Activated naive CD8-positive, alpha-beta T cell (primary cell): ENCODE results near the gene CLDN4.
"Not testable (repeated sequence)": the region's sequence is repeated elsewhere in the genome, so short reads cannot be mapped to it uniquely, and the experiment has no call there.

Experiments used
- H3K27ac Mint-ChIP-seq: one replicate; pipeline ENCODE4 v1.8.0; 2021; ENCODE audit warnings: mixed read lengths
- H3K27me3 Mint-ChIP-seq: one replicate; pipeline ENCODE4 v1.8.0; 2021; ENCODE audit warnings: mixed read lengths
- H3K36me3 Mint-ChIP-seq: one replicate; pipeline ENCODE4 v1.8.0; 2021; ENCODE audit warnings: mixed read lengths
- H3K4me1 Mint-ChIP-seq: one replicate; pipeline ENCODE4 v1.8.0; 2021; ENCODE audit warnings: low read depth, mixed read lengths
- H3K4me3 Mint-ChIP-seq: one replicate; pipeline ENCODE4 v1.8.0; 2021; ENCODE audit warnings: mild to moderate bottlenecking, mixed read lengths
- H3K9me3 Mint-ChIP-seq: one replicate; pipeline ENCODE4 v1.8.0; 2021; ENCODE audit warnings: low read depth, mixed read lengths

Gene CLDN4, protein sequence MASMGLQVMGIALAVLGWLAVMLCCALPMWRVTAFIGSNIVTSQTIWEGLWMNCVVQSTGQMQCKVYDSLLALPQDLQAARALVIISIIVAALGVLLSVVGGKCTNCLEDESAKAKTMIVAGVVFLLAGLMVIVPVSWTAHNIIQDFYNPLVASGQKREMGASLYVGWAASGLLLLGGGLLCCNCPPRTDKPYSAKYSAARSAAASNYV

DNA sequence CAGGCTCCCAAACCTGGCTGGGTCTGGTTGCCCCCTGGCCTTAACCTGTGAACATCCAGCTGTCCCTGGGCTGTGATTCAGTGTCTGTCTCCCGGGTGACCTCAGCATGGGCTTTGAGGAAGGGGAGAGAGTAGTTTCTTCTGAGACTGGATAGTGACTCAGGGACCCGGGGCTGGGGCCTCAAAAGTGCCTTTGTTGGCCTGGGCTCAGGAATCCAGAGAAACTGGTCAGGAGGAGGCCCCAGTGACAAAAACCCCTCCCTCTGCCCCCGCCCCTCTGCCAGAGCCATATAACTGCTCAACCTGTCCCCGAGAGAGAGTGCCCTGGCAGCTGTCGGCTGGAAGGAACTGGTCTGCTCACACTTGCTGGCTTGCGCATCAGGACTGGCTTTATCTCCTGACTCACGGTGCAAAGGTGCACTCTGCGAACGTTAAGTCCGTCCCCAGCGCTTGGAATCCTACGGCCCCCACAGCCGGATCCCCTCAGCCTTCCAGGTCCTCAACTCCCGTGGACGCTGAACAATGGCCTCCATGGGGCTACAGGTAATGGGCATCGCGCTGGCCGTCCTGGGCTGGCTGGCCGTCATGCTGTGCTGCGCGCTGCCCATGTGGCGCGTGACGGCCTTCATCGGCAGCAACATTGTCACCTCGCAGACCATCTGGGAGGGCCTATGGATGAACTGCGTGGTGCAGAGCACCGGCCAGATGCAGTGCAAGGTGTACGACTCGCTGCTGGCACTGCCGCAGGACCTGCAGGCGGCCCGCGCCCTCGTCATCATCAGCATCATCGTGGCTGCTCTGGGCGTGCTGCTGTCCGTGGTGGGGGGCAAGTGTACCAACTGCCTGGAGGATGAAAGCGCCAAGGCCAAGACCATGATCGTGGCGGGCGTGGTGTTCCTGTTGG lies at the start of gene CLDN4:
Gene CLDN4 (plus strand): TSS at position 316 of the 903 bp plus-strand sequence. CDS start 206 bp downstream, at position 522.
- Mint-ChIP-seq H3K27ac (no peak within 1 kb of the TSS), H3K36me3 (no peaks in the 10 kb centered on the region), H3K27me3 (peaks cover 4% of the 10 kb centered on the region), H3K4me3 (no peak within 1 kb of the TSS), H3K9me3 (no peaks in the 10 kb centered on the region), H3K4me1 (peaks cover 28% of the 10 kb centered on the region)

DNA sequence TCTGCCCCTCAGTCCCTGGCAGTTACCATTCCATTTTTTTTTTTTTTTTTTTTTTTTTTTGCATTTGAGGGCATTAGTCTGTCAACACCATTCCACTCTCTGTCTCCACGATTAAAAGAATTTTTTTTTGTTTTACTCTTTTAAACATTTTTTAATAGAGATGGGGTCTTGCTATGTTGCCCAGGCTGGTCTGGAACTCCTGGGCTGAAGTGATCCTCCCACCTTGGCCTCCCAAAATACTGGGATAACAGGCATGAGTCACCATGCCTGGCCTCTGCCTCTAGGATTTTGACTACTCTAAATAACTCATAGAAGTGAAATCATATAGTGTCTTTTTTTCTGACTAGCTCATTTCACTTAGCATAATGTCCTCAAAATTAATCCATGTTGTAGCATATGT lies 44.2 kb upstream of the CLDN4 start:
- H3K4me3 Mint-ChIP-seq, result no peak overlapping the region
- H3K9me3 Mint-ChIP-seq, result no peaks in the 10 kb centered on the region
- no peak overlapping the region for H3K27ac Mint-ChIP-seq
- H3K36me3 Mint-ChIP-seq, result no peaks in the 10 kb centered on the region
- H3K4me1 Mint-ChIP-seq, result no peaks in the 10 kb centered on the region
- H3K27me3 Mint-ChIP-seq, result no peaks in the 10 kb centered on the region

DNA sequence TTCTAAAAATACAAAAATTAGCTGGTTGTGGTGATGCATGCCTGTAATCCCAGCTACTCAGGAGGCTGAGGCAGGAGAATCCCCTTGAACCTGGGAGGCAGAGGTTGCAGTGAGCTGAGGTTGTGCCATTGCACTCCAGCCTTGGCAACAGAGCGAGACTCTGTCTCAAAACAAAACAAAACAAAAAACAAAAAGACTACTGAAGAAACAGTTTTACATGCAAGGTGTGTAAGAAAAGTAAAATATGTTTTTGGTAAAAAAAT lies 43.1 kb upstream of the CLDN4 start:
- H3K27me3 Mint-ChIP-seq, H3K4me1 Mint-ChIP-seq, H3K36me3 Mint-ChIP-seq, H3K27ac Mint-ChIP-seq, H3K9me3 Mint-ChIP-seq, H3K4me3 Mint-ChIP-seq: not testable (repeated sequence)

DNA sequence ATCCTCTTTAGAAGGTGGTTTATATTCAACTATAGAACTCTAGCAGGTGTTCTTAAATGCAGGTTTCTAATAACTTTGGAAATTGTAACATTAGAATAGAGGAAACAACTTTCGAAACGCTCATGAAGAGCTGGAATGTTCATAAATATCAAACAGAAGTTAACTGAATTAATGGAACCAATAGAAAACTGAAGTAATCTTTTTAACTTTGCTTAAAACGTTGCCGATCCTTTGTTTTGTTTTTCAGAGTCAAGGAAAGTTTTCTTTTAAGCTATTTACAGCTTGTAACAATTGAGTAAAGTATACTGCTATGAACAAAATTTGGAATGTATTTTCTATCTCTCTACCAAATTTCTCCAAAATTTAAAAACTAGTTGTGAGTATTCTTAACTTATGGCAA lies 41.7 kb upstream of the CLDN4 start:
- Mint-ChIP-seq H3K36me3 (no peaks in the 10 kb centered on the region), H3K9me3 (no peaks in the 10 kb centered on the region), H3K27me3 (peaks cover 1% of the 10 kb centered on the region), H3K4me3 (no peak overlapping the region), H3K4me1 (no peaks in the 10 kb centered on the region), H3K27ac (no peak overlapping the region)

DNA sequence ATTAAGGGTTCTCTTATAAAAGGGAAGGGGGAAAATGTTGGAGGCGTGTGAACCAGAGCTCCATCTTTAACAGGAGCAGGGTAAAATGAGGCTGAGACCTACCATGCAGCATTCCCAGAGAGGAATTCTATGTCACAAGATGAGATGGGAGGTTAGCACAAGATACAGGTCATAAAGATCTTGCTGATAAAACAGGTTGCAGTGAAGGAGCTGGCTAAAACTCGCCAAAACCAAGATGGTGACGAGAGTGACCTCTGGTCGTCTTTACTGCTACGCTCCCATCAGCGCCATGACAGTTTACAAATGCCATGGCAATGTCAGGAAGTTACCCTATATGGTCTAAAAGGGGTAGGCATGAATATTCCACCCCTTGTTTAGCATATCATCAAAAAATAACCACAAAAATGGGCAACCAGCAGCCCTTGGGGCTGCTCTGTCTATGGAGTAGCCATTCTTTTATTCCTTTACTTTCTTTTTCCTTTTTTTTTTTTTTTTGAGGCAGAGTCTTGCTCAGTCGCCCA lies 39.6 kb upstream of the CLDN4 start:
- H3K36me3 Mint-ChIP-seq, H3K9me3 Mint-ChIP-seq, H3K27ac Mint-ChIP-seq, H3K27me3 Mint-ChIP-seq, H3K4me3 Mint-ChIP-seq, H3K4me1 Mint-ChIP-seq: not testable (repeated sequence)

DNA sequence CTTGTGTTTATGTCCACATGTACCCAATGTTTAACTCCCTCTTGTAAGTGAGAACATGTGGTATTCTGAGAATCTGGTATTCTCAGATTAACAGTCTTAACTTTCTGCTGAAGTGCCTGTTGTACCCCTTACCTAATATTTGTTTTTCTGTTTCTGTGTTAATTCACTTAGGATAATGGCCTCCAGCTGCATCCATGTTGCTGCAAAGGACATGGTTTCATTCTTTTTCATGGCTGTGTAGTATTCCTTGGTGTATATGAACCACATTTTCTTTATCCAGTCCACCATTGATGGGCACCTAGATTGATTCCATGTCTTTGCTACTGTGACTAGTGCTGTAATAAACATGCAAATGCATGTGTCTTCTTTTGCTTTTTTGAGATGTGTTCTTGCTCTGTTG lies 35.6 kb upstream of the CLDN4 start:
- H3K4me3 Mint-ChIP-seq, H3K27ac Mint-ChIP-seq, H3K36me3 Mint-ChIP-seq, H3K9me3 Mint-ChIP-seq, H3K27me3 Mint-ChIP-seq, H3K4me1 Mint-ChIP-seq: not testable (repeated sequence)

DNA sequence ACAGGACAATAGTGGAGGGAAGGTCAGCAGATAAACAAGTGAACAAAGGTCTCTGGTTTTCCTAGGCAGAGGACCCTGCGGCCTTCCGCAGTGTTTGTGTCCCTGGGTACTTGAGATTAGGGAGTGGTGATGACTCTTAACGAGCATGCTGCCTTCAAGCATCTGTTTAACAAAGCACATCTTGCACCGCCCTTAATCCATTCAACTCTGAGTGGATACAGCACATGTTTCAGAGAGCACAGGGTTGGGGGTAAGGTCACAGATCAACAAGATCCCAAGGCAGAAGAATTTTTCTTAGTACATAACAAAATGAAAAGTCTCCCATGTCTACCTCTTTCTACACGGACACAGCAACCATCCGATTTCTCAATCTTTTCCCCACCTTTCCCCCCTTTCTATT lies 34.1 kb upstream of the CLDN4 start:
- H3K36me3 Mint-ChIP-seq, result not testable (repeated sequence)

DNA sequence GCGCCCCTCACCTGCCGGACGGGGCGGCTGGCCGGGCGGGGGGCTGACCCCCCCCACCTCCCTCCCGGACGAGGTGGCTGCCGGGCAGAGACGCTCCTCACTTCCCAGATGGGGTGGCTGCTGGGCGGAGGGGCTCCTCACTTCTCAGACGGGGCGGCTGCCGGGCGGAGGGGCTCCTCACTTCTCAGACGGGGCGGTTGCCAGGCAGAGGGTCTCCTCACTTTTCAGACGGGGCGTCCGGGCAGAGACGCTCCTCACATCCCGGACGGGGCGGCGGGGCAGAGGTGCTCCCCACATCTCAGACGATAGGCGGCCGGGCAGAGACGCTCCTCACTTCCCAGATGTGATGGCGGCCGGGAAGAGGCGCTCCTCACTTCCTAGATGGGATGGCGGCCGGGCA lies 33.6 kb upstream of the CLDN4 start:
- not testable (repeated sequence) for H3K27ac Mint-ChIP-seq, H3K4me1 Mint-ChIP-seq, H3K9me3 Mint-ChIP-seq, H3K27me3 Mint-ChIP-seq, H3K4me3 Mint-ChIP-seq, H3K36me3 Mint-ChIP-seq

More for the DNA sequence above, 34.1 kb upstream of the CLDN4 start:
- not testable (repeated sequence) for H3K27me3 Mint-ChIP-seq, H3K4me1 Mint-ChIP-seq, H3K4me3 Mint-ChIP-seq, H3K9me3 Mint-ChIP-seq, H3K27ac Mint-ChIP-seq

DNA sequence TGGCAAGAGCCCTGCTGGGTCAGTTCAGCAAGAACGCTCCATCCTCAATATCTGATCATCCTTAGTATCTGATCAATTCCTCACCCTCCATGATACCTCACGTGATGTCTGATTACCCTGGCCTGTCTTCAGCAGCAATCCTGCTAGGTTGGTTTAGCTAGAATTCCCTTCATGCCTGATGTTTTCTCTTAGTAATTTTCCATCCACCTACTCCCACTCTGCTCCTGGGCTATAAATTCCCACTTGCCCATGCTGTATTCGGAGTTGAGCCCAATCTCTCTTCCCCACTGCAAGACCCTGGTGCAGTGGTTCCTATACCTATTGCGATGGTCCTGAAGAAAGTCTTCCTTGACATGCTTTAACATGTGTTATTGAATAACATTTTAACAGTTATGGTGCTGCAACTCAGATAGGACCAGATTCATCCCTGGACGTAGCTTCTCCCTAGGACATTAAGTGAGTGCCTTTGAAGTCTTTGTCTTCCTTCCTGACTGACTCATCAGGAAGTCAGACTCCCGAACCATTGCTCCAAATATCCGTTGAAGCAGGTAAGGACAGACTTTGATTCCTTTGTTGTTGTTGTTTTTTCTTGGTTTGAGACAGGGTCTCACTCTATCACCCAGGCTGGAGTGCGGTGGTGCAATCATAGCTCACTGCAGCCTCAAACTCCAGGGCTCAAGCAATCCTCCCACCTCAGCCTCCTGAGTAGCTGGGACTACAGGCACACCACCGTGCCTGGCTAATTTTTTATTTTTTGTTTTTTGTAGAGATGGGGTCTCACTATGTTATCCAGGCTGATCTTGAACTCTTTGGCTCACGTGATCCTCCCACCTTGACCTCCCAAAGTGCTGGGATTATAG lies 31.3 kb upstream of the CLDN4 start:
- H3K27me3 Mint-ChIP-seq, result peaks cover 2% of the 10 kb centered on the region
- no peak overlapping the region for H3K27ac Mint-ChIP-seq
- no peaks in the 10 kb centered on the region for H3K36me3 Mint-ChIP-seq
- H3K9me3 Mint-ChIP-seq, result no peaks in the 10 kb centered on the region
- no peaks in the 10 kb centered on the region for H3K4me1 Mint-ChIP-seq
- no peak overlapping the region for H3K4me3 Mint-ChIP-seq

DNA sequence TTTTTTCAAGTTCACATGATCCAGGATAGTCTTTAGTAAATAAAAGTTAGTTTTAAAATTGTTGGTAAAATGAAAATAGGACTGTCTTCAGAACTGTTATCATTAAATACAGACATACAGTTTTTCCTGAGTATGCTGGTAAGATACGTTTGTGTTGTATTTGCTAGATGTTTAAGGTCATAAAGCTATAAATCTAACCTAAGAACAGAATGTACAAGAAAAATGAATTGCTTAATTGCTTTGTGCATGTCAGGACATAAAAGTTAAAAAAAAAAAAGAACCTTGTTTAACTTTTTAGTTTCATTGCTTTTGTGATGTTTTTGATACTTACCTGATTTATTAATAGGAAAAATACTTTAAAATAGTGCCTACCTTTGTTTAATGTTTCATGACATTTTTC lies 29.2 kb upstream of the CLDN4 start:
- Mint-ChIP-seq H3K4me1 (no peaks in the 10 kb centered on the region), H3K9me3 (no peaks in the 10 kb centered on the region), H3K4me3 (no peak overlapping the region), H3K27me3 (no peaks in the 10 kb centered on the region), H3K27ac (no peak overlapping the region), H3K36me3 (no peaks in the 10 kb centered on the region)

DNA sequence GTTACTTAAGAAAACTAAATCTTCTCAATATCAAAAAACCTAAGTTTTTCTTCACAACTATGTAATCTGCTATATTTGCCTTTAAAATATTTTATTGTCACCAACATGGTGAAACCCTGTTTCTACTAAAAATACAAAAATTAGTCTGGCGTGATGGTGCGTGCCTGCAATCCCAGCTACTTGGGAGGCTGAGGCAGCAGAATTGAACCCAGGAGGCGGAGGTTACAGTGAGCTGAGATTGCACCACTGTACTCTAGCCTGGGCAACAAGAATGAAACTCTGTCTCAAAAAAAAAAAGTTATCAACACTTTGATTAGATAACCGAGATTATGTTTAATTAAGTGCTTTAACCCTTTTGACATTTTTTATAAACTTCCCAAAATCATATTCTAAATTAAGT lies 28.3 kb upstream of the CLDN4 start:
- no peaks in the 10 kb centered on the region for H3K9me3 Mint-ChIP-seq
- H3K4me1 Mint-ChIP-seq, result no peaks in the 10 kb centered on the region
- no peaks in the 10 kb centered on the region for H3K36me3 Mint-ChIP-seq
- H3K4me3 Mint-ChIP-seq, result no peak overlapping the region
- no peak overlapping the region for H3K27ac Mint-ChIP-seq
- H3K27me3 Mint-ChIP-seq, result no peaks in the 10 kb centered on the region

DNA sequence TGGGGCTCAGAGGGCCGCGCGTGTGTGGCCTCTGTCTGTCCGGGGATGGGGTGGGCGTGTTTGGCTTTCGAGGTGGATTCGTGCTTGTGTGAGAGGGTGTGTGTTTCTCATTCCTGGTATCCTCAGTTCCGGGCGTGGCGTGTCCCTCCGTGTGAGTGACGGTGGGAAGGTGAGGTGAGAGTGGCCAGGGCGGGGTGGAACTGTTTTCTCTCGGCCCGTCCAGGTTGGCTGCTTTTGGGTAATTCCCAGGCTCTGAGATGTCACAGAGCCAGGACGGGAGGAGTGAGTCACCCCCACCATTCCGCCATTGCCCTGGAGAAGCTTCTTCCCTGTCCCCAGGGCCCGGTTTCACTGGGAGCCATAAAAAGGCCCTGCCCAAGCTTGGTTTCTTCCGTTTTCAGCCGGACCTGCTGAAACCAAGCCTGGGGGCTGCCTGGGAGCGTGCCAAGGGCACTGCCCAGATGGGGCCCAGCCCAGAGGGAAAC lies 21.3 kb upstream of the CLDN4 start:
- Mint-ChIP-seq H3K27me3 (peaks cover 2% of the 10 kb centered on the region), H3K9me3 (peaks cover 4% of the 10 kb centered on the region), H3K36me3 (no peaks in the 10 kb centered on the region), H3K4me1 (no peaks in the 10 kb centered on the region), H3K4me3 (no peak overlapping the region), H3K27ac (no peak overlapping the region)

DNA sequence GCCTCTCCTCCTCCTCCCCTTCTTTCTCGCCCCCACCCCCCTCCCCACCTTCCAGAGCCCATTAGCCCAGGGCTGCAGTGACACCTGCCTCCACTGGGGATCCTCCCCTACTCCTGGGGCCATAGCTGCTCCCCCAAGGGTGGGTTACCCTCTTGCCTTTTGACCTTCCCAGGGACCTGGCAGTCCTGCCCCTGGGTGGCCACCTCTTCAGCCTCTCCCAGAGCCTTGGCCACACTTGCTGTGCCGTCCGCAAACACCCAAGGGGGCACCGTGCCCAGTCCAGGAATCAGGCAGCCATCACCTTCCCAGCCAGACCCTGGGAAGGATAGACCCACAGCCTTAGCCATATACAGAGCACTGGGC lies 19.8 kb upstream of the CLDN4 start:
- H3K36me3 Mint-ChIP-seq, result no peaks in the 10 kb centered on the region
- H3K9me3 Mint-ChIP-seq, result peaks cover 4% of the 10 kb centered on the region
- peaks cover 4% of the 10 kb centered on the region for H3K27me3 Mint-ChIP-seq
- no peaks in the 10 kb centered on the region for H3K4me1 Mint-ChIP-seq
- no peak overlapping the region for H3K27ac Mint-ChIP-seq
- H3K4me3 Mint-ChIP-seq, result no peak overlapping the region

DNA sequence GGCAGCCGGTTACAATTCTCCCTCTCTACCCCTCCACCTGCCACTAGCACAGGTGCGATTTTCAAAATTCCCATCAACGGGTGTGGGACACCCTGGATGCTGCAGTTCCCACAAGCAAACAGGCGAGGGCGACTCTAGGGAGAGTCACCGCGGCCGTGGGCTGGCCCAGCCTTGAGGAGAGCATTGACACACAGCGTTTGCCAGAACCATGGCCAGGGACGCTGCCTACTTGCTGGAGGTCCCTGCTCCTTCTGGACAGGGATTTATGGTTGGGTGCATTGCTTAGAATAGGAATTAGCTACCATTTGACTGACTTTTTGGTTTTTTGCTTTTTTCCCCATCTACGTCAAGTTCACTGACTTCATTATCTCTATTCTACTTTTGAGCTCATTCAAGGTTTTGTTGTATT lies 19.0 kb upstream of the CLDN4 start:
- Mint-ChIP-seq H3K9me3 (peaks cover 4% of the 10 kb centered on the region), H3K4me1 (no peaks in the 10 kb centered on the region), H3K27me3 (peaks cover 4% of the 10 kb centered on the region), H3K36me3 (no peaks in the 10 kb centered on the region), H3K27ac (no peak overlapping the region), H3K4me3 (no peak overlapping the region)

DNA sequence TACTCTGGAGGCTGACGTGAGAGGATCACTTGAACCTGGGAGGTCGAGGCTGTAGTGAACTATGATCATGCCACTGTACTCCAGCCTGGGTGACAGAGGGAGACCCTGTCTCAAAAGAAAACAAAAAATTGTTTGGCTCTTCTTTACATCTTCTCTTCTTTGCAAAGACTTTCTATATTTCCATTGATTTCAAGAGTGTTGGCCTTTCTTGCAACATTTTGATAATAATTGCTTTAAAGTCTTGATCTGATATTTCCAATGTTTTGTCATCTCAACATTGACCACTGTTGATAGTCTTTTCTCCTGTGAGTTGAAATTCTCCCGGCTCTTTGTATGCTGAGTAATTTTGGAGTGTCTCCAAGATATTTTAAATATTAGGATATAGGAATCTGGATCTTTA lies 17.8 kb upstream of the CLDN4 start:
- Mint-ChIP-seq H3K27me3 (peaks cover 4% of the 10 kb centered on the region), H3K4me3 (no peak overlapping the region), H3K9me3 (peaks cover 4% of the 10 kb centered on the region), H3K4me1 (no peaks in the 10 kb centered on the region), H3K36me3 (no peaks in the 10 kb centered on the region), H3K27ac (no peak overlapping the region)
